Neural cell (in vitro differentiated cells): ENCODE measurements around the gene VEPH1. TPM values are rescaled to one million over a fixed set of nuclear protein-coding genes. Genes with fewer than 3 reads are reported as not detected.

Experiments
- H2AFZ ChIP-seq: fragments of 200-600, 300-800 bp; sonication (generic), shearing (Covaris generic); 2 replicates; pipeline ENCODE4 v1.6.0; 2014; ENCODE audit warnings: low read depth, mild to moderate bottlenecking, antibody characterized with exemption, low read length, moderate library complexity
- H3F3A ChIP-seq: fragments of 200-600 bp; shearing (Covaris generic); 2 replicates; pipeline ENCODE4 v1.6.1; 2016; ENCODE audit warnings: mild to moderate bottlenecking, moderate library complexity, mixed read lengths, antibody characterized with exemption, low read length; ENCODE audit not compliant: insufficient read depth, poor library complexity, severe bottlenecking
- H3K27ac ChIP-seq: fragments of 200-600, 300-800 bp; sonication (generic), shearing (Covaris generic); 2 replicates; pipeline ENCODE4 v1.5.1; 2014; ENCODE audit warnings: mild to moderate bottlenecking, low read length, moderate library complexity
- H3K27me3 ChIP-seq: fragments of 300-800, 200-600 bp; sonication (generic), shearing (Covaris generic); 2 replicates; pipeline ENCODE4 v1.6.0; 2014; ENCODE audit warnings: mild to moderate bottlenecking, low read depth, low read length, moderate library complexity; ENCODE audit not compliant: insufficient read depth
- H3K36me3 ChIP-seq: fragments of 300-800, 200-600 bp; sonication (generic), shearing (Covaris generic); 2 replicates; pipeline ENCODE4 v1.5.1; 2014; ENCODE audit warnings: mild to moderate bottlenecking, antibody characterized with exemption, low read length, moderate library complexity; ENCODE audit not compliant: insufficient read depth
- H3K4me2 ChIP-seq: fragments of 300-800, 200-600 bp; sonication (generic), shearing (Covaris generic); 2 replicates; pipeline ENCODE4 v1.6.0; 2014; ENCODE audit warnings: mild to moderate bottlenecking, low read length
- H3K4me3 ChIP-seq: fragments of 300-800, 200-600 bp; sonication (generic), shearing (Covaris generic); 2 replicates; pipeline ENCODE4 v1.5.1; 2014; ENCODE audit warnings: mild to moderate bottlenecking, low read length, moderate library complexity
- H3K79me2 ChIP-seq: fragments of 200-600 bp; shearing (Covaris generic); replicated peaks from 2 replicates; pipeline ENCODE4 v1.6.0; 2014; ENCODE audit warnings: mild to moderate bottlenecking, low read length, moderate library complexity; ENCODE audit not compliant: insufficient read depth
- H3K9ac ChIP-seq: fragments of 300-800, 200-600 bp; sonication (generic), shearing (Covaris generic); 2 replicates; pipeline ENCODE4 v1.6.1; 2016; ENCODE audit warnings: mild to moderate bottlenecking, low read length, mixed read lengths
- H3K9me2 ChIP-seq: fragments of 200-600 bp; shearing (Covaris generic); 2 replicates; pipeline ENCODE4 v1.6.1; 2016; ENCODE audit warnings: mild to moderate bottlenecking, low read length, mixed read lengths; ENCODE audit not compliant: insufficient read depth
- H3K9me3 ChIP-seq: fragments of 200-600, 300-800 bp; sonication (generic), shearing (Covaris generic); 2 replicates; pipeline ENCODE4 v1.6.1; 2016; ENCODE audit warnings: mild to moderate bottlenecking, mixed run types, low read length, moderate library complexity, mixed read lengths
- H4K20me1 ChIP-seq: fragments of 200-600 bp; shearing (Covaris generic); 2 replicates; pipeline ENCODE4 v1.6.1; 2016; ENCODE audit warnings: mild to moderate bottlenecking, mixed run types; ENCODE audit not compliant: insufficient read depth
- CTCF ChIP-seq: fragments of 450-650 bp; IDR thresholded peaks from 2 replicates; pipeline ENCODE4 v1.5.1; 2014; ENCODE audit warnings: antibody characterized with exemption, mild to moderate bottlenecking, moderate library complexity; ENCODE audit not compliant: poor library complexity, severe bottlenecking
- EP300 ChIP-seq: fragments of 450-650 bp; conservative IDR thresholded peaks from 2 replicates; pipeline ENCODE4 v1.6.1; 2014; ENCODE audit warnings: antibody characterized with exemption, mild to moderate bottlenecking, moderate library complexity; ENCODE audit not compliant: poor library complexity, severe bottlenecking
- EZH2 ChIP-seq: fragments of 200-600, 300-800 bp; shearing (Covaris generic), sonication (generic); IDR thresholded peaks from 2 replicates; pipeline ENCODE4 v1.6.1; 2014; ENCODE audit warnings: antibody characterized with exemption, low read length, borderline replicate concordance, mild to moderate bottlenecking; ENCODE audit not compliant: insufficient read depth, poor library complexity, severe bottlenecking
- MXI1 ChIP-seq: fragments of 450-650 bp; conservative IDR thresholded peaks from 2 replicates; pipeline ENCODE4 v1.6.1; 2014; ENCODE audit warnings: antibody characterized with exemption, mild to moderate bottlenecking; ENCODE audit not compliant: poor library complexity, severe bottlenecking
- POLR2AphosphoS5 ChIP-seq: IDR thresholded peaks from 2 replicates; pipeline ENCODE4 v1.6.1; 2012
- RAD21 ChIP-seq: fragments of 450-650 bp; conservative IDR thresholded peaks from 2 replicates; pipeline ENCODE4 v1.6.1; 2014; ENCODE audit warnings: antibody characterized with exemption, mild to moderate bottlenecking, moderate library complexity
- REST ChIP-seq: IDR thresholded peaks from 2 replicates; pipeline ENCODE4 v1.6.1; 2012; ENCODE audit warnings: borderline replicate concordance
- SMC3 ChIP-seq: fragments of 450-650 bp; conservative IDR thresholded peaks from 2 replicates; pipeline ENCODE4 v1.6.1; 2014; ENCODE audit warnings: antibody characterized with exemption, mild to moderate bottlenecking, moderate library complexity; ENCODE audit not compliant: poor library complexity
- TAF1 ChIP-seq: IDR thresholded peaks from 2 replicates; pipeline ENCODE4 v1.6.1; 2012; ENCODE audit warnings: low read depth
- polyA plus RNA-seq: library from polyadenylated mRNA; depleted of rRNA; stranded (reverse); fragments of >200 nt; gene quantifications from 2 replicates; pipeline ENCODE4 v1.2.3, GENCODE V29; 2014

Gene VEPH1
- polyA plus RNA-seq, 1 donor from 2014 or later: 0.89 TPM

GRCh38 chr3:157409516-157409915, 93.7 kb downstream of the VEPH1 start:
- Histone ChIP-seq H3K27me3 (no peaks in the 10 kb centered on the region), H3K27ac (no peak overlapping the region), H3K36me3 (no peaks in the 10 kb centered on the region), H3K4me2 (no peak overlapping the region), H3K9me3 (no peaks in the 10 kb centered on the region), H3F3A (no peaks in the 10 kb centered on the region), H4K20me1 (no peaks in the 10 kb centered on the region), H3K4me3 (no peak overlapping the region), H2AFZ (no peak overlapping the region), H3K9ac (no peak overlapping the region), H3K79me2 (no peaks in the 10 kb centered on the region), H3K9me2 (no peaks in the 10 kb centered on the region)
- TF ChIP-seq EZH2 (no peak), MXI1 (no peak), TAF1 (no peak), EP300 (no peak), POLR2AphosphoS5 (no peak), REST (no peak), SMC3 (no peak), RAD21 (no peak), CTCF (no peak)

- H3K27me3 ChIP-seq: no peaks in the 10 kb centered on the region
- no peak overlapping the region for H3K4me2 ChIP-seq
- no peaks in the 10 kb centered on the region for H3K9me2 ChIP-seq
- no peaks in the 10 kb centered on the region for H4K20me1 ChIP-seq
- no peak overlapping the region for H3K4me3 ChIP-seq
- no peaks in the 10 kb centered on the region for H3K79me2 ChIP-seq
- H3K27ac ChIP-seq: no peak overlapping the region
- no peak overlapping the region for H2AFZ ChIP-seq
- no peaks in the 10 kb centered on the region for H3F3A ChIP-seq
- TF ChIP-seq EZH2 (no peak), REST (no peak)
- no peaks in the 10 kb centered on the region for H3K9me3 ChIP-seq
- H3K9ac ChIP-seq: no peak overlapping the region
- H3K36me3 ChIP-seq: no peaks in the 10 kb centered on the region
Observed at GRCh38 chr3:157408499-157409149, 94.6 kb downstream of the VEPH1 start.
